ENCODE data around the gene NAPSA.

Gene NAPSA

DNA sequence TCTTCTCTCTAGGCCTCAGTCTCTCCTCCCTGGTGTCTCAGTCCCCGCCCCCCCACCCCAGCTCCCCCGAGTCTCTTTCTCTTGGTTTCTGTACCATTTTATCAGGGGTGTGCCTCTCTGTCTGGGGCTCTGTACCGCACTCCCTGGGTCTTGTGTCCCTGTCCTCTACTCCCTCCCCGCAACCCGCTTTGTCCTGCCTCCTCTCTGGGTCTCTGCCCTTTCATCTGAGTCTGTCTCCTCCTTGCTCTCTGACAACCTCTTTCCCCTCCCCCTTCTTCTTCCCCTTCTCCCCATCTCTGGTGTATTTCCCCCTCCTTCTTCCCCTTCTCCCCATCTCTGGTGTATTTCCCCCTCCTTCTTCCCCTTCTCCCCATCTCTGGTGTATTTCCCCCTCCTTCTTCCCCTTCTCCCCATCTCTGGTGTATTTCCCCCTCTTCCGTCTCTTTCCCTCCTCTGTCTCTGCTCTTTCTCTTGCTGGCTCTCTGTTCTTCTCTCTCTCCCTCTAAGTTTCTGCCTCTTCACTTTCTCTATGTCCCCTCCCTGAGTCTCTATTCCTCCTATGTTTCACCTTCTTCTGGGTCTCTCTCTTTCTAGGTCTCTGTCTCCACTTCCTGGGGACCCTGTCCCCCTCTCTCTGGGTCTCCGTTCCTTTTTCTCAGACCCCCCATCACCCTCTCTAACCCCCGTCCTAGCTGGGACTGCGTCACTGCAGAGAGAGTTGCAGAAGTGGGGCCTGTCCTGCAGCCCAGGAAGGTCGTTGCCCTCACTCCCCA lies 34.0 kb downstream of the NAPSA start:
- no peak for TF ChIP-seq YY1 (IDR thresholded peaks at IDR 0.05; ENCODE audit: low read depth)
- TF ChIP-seq ZBTB7A (IDR thresholded peaks at IDR 0.05; ENCODE audit: low read depth): no peak
- TF ChIP-seq TAF1 (IDR thresholded peaks at IDR 0.05; ENCODE audit: low read depth): no peak
- no peak for TF ChIP-seq FOXM1 (IDR thresholded peaks at IDR 0.05; ENCODE audit: borderline replicate concordance, low read depth)
- TF ChIP-seq TCF12 (IDR thresholded peaks at IDR 0.05; ENCODE audit: low read depth): no peak
- TF ChIP-seq CEBPB (IDR thresholded peaks at IDR 0.05): no peak
- no peak for TF ChIP-seq RAD21 (IDR thresholded peaks at IDR 0.05; ENCODE audit: low read depth)
- TF ChIP-seq, protein P1, sequence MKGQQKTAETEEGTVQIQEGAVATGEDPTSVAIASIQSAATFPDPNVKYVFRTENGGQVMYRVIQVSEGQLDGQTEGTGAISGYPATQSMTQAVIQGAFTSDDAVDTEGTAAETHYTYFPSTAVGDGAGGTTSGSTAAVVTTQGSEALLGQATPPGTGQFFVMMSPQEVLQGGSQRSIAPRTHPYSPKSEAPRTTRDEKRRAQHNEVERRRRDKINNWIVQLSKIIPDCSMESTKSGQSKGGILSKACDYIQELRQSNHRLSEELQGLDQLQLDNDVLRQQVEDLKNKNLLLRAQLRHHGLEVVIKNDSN (IDR thresholded peaks at IDR 0.05): no peak
- TF ChIP-seq NFIC (IDR thresholded peaks at IDR 0.05): no peak

DNA sequence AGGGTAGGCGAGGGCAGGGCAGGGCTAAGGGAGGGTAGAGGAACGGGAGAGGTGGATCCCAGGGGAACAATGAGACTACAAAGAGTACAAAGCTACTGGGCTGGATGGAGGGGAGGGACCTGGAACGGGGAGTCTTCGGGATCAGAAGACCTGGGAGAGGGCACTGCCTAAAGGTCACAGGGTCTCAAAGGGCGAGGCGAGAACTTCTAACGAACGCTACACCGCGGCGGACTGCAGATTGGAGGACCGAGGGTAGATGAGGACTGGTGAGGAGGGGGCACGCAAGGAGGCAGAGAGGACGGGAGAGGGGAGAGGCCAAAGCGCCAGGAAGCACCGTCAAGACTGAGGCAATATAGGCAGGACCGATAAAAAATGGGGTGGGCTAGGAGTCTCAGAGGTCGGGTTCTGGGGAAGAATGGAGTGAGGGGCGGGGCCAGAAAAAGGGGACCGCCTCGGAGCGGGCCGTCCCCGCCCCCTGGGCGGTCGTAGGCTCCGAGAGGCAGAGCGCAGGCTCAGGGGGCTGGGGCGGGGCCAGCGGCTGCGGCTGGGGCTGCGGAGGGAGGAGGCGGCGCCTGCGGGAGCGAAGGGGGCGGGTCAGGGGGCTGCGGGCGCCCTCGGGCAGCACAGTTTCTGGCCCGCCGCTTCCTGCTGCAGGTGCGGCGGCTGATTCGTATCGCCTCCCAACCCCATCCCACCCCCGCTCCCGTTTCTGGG lies 34.9 kb downstream of the NAPSA start:
- no peak for TF ChIP-seq NFIC (IDR thresholded peaks at IDR 0.05)
- peak; percentile 87 for TF ChIP-seq ZBTB7A (IDR thresholded peaks at IDR 0.05; ENCODE audit: low read depth)

DNA sequence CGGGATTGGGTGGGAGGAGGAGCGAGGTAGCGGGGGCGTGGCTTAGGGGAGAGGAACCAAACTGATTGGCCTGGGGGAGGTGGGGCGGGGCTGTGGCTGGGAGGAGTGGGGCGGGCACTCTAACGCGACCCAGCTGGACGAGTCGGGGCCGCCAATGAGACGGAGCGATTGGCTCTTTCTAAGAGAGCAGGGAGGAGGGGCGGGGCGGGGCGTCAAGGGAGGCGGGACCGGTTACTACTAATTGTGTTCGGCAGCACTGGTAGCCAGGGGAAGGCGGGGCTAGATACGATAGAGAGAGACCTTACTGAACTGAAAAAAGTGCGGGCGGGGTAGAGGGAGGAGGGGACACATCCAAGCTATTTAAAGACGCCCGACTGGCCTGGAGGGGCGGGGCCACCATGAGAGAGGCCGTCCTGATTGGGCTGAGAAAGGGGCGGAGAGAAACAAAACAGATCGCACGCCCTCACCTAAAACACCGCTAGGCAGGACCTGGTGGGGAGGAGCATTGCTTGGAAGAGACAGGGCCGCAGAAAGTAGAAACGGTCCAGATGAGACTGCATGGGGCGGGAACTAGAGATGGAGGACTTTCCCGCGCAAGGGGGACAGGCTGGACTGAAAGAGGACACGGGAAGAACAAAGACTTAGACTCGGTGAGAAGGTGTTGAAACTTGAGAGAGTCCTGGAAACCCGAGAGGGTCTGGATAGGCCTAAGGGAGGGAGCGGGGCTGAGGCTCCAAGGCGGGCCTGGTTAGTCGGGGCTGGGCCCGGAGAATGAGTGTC lies 36.1 kb downstream of the NAPSA start, which contains the start of gene KCNC3:
TSS of gene KCNC3 (minus strand) at position 232 of the 780 bp plus-strand sequence. CDS start 295 bp downstream, outside the sequence.
- TF ChIP-seq ZBTB7A (IDR thresholded peaks at IDR 0.05; ENCODE audit: low read depth) (0 out of 2 replicates have a peak, but pooled peaks have one; percentile 20), CEBPB (IDR thresholded peaks at IDR 0.05) (no peak), TAF1 (IDR thresholded peaks at IDR 0.05; ENCODE audit: low read depth) (no peak), EGR1 (IDR thresholded peaks at IDR 0.05) (no peak), NFIC (IDR thresholded peaks at IDR 0.05) (no peak), FOXM1 (IDR thresholded peaks at IDR 0.05; ENCODE audit: borderline replicate concordance, low read depth) (no peak), REST (IDR thresholded peaks at IDR 0.05; ENCODE audit: low read depth) (no peak), TEAD4 (IDR thresholded peaks at IDR 0.05) (no peak), RAD21 (IDR thresholded peaks at IDR 0.05; ENCODE audit: low read depth) (no peak), CREB1 (IDR thresholded peaks at IDR 0.05; ENCODE audit: low read depth) (no peak), EP300 (IDR thresholded peaks at IDR 0.05; ENCODE audit: borderline replicate concordance) (no peak), TCF12 (IDR thresholded peaks at IDR 0.05; ENCODE audit: low read depth) (0 out of 2 replicates have a peak, but pooled peaks have one; percentile 18)
- TF ChIP-seq, protein P2, sequence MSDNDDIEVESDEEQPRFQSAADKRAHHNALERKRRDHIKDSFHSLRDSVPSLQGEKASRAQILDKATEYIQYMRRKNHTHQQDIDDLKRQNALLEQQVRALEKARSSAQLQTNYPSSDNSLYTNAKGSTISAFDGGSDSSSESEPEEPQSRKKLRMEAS (IDR thresholded peaks at IDR 0.05): peak; percentile 59

DNA sequence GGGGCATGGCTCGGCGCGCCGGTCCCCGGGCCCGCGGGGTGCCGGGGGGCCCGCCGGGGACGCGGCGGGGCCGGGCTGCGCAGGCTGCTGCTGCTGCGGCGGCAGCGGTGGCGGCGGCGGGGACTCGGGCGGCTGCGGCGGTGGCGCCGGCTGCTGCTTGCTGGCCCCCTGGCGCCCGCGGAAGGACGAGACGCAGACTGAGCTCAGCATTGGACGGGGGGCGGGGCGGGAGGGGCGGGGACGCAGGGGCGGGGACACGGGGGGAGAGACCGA lies 36.6 kb downstream of the NAPSA start:
- peak; percentile 39; the same call in 1 of the 2 replicates for TF ChIP-seq TAF1 (IDR thresholded peaks at IDR 0.05; ENCODE audit: low read depth)
- no peak; the same call in 1 of the 2 replicates for TF ChIP-seq RAD21 (IDR thresholded peaks at IDR 0.05; ENCODE audit: low read depth)
- no peak for TF ChIP-seq CEBPB (IDR thresholded peaks at IDR 0.05)
- no peak for TF ChIP-seq TEAD4 (IDR thresholded peaks at IDR 0.05)

- TF ChIP-seq TEAD4 (IDR thresholded peaks at IDR 0.05): no peak
- TF ChIP-seq, protein P2 (IDR thresholded peaks at IDR 0.05): peak; percentile 81; the same call in 1 of the 2 replicates
Measured at GRCh38 chr19:50328224-50328872, 37.1 kb downstream of the NAPSA start.

DNA sequence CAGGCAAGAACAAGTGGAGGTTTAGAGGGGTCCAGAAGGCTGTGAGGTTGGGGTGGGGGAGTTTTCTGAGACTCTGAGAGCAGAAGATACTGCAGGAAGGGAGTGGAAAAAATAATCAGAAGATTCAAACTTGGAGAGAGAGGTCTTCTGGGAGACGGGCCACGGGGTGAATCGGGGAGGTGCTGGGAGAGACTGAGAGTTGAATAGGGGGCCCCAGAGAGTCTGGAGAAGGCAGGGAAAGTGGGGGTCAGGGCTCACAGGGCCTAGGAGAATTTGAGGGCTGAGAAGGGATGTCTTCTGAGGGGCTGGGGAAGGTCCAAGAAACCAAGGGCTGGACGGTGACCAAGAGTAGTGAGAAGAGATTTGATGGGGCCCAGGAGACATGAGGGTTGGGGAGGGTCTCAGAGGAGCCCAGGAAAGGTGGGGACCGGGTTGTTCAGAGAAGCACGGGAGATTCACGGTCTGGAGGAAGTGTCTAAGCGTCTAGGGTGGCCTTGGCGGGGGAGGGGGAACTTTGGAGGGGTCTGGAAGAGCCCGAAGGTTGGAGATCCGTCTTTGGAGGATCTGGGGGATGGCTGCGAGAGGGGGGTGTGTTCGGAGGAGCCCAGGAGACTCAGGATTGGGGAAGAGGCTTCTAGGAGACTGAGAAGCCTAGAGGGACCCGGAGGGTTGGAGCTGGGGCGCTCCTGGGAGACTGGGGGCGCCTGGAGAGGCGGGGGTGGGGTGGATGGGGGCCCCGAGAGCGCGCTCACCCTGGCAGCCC lies 37.8 kb downstream of the NAPSA start:
- TF ChIP-seq CEBPB (IDR thresholded peaks at IDR 0.05) (no peak), RAD21 (IDR thresholded peaks at IDR 0.05; ENCODE audit: low read depth) (no peak), EGR1 (IDR thresholded peaks at IDR 0.05) (no peak), REST (IDR thresholded peaks at IDR 0.05; ENCODE audit: low read depth) (no peak), CREB1 (IDR thresholded peaks at IDR 0.05; ENCODE audit: low read depth) (no peak), FOXM1 (IDR thresholded peaks at IDR 0.05; ENCODE audit: borderline replicate concordance, low read depth) (no peak), EP300 (IDR thresholded peaks at IDR 0.05; ENCODE audit: borderline replicate concordance) (no peak), TCF12 (IDR thresholded peaks at IDR 0.05; ENCODE audit: low read depth) (no peak), TAF1 (IDR thresholded peaks at IDR 0.05; ENCODE audit: low read depth) (no peak), ZBTB7A (IDR thresholded peaks at IDR 0.05; ENCODE audit: low read depth) (no peak)
- TF ChIP-seq, protein P2 (IDR thresholded peaks at IDR 0.05): no peak
- TF ChIP-seq, protein P1 (IDR thresholded peaks at IDR 0.05): no peak

All from Ishikawa (cell line).